Measurements from ENCODE around the gene MTHFD1L.

- TF ChIP-seq YY1 (IDR thresholded peaks at IDR 0.05; ENCODE audit: insufficient read depth, insufficient read length) (no peak), SUZ12 (IDR thresholded peaks at IDR 0.05; ENCODE audit: extremely low read depth, insufficient read depth, insufficient read length) (no peak), ZNF274 (IDR thresholded peaks at IDR 0.05; ENCODE audit: low read depth, low read length) (no peak)
These were observed 230.2 kb downstream of the MTHFD1L start for GRCh38 chr6:151095538-151096254.

All from NT2/D1 (cell line).